ENCODE results near the gene TRIM71.
"Not testable (repeated sequence)": the region's sequence is repeated elsewhere in the genome, so short reads cannot be mapped to it uniquely, and the experiment has no call there.

The TRIM71 gene

GRCh38 chr3:32843510-32844321 is 25.9 kb downstream of the TRIM71 start:
- H3K36me3 ChIP-seq (ENCODE audit: control insufficient read depth in 2 of 2, insufficient read depth in 2 of 2, low read length in 2 of 2): no peaks in the 10 kb centered on the region
- H3K9ac ChIP-seq (ENCODE audit: low read length in 2 of 2): no peak overlapping the region

DNA sequence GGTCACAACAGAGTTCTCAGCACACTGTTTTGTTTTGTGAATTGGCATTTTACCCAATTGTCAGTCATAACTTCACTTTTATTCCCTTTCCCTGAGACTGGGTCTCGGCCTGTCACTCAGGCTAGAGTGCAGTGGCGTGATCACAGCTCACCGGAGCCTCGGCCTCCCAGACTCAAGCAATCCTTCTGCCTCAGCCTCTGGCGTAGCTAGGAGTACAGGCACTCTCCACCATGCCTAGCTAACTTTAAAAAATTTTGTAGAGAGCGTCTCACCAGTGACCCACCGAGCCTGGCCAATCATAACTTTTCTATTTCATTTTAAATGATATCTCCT is 26.5 kb downstream of the TRIM71 start:
- H3K9me3 ChIP-seq (ENCODE audit: control insufficient read depth in 2 of 2, low read length in 2 of 2): no peaks in the 10 kb centered on the region
- no peak overlapping the region for H3K4me3 ChIP-seq (ENCODE audit: low read length in 2 of 2)
- H3K27me3 ChIP-seq (ENCODE audit: control insufficient read depth in 1 of 2, insufficient read depth in 2 of 2, low read length in 2 of 2): no peaks in the 10 kb centered on the region
- no peak overlapping the region for H3K27ac ChIP-seq (ENCODE audit: low read length)
- no peaks in the 10 kb centered on the region for H3K36me3 ChIP-seq (ENCODE audit: control insufficient read depth in 2 of 2, insufficient read depth in 2 of 2, low read length in 2 of 2)
- no peak overlapping the region for H3K9ac ChIP-seq (ENCODE audit: low read length in 2 of 2)
- H3K4me1 ChIP-seq (ENCODE audit: control insufficient read depth, insufficient read depth, low read length): no peaks in the 10 kb centered on the region

More at GRCh38 chr3:32843510-32844321, 25.9 kb downstream of the TRIM71 start:
- H3K27ac ChIP-seq (ENCODE audit: low read length): no peak overlapping the region
- H3K4me1 ChIP-seq (ENCODE audit: control insufficient read depth, insufficient read depth, low read length): no peaks in the 10 kb centered on the region
- no peak overlapping the region for H3K4me3 ChIP-seq (ENCODE audit: low read length in 2 of 2)
- H3K9me3 ChIP-seq (ENCODE audit: control insufficient read depth in 2 of 2, low read length in 2 of 2): no peaks in the 10 kb centered on the region
- no peaks in the 10 kb centered on the region for H3K27me3 ChIP-seq (ENCODE audit: control insufficient read depth in 1 of 2, insufficient read depth in 2 of 2, low read length in 2 of 2)

DNA sequence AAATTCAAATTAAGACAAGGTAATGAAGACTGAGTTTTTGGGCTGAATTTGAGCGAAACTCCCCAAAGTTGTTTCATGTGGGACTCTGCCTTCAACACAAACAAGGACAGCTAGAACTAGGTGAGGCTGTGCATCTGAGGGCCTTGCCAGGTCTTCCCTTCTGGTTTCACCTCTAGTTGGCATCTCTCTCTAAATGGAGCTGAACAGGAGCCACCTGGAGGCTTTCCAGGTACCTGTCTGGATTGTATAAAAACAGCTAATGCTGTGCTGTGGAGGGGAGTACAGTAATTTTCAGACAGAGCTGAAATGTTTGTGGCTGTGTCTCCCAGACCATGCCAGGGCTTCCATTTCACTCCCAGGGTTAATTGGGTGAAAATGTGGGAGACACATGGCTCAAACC is 27.1 kb downstream of the TRIM71 start:
- Histone ChIP-seq H3K36me3 (ENCODE audit: control insufficient read depth in 2 of 2, insufficient read depth in 2 of 2, low read length in 2 of 2) (no peaks in the 10 kb centered on the region), H3K9me3 (ENCODE audit: control insufficient read depth in 2 of 2, low read length in 2 of 2) (no peaks in the 10 kb centered on the region), H3K9ac (ENCODE audit: low read length in 2 of 2) (no peak overlapping the region), H3K27ac (ENCODE audit: low read length) (no peak overlapping the region), H3K4me3 (ENCODE audit: low read length in 2 of 2) (no peak overlapping the region), H3K4me1 (ENCODE audit: control insufficient read depth, insufficient read depth, low read length) (no peaks in the 10 kb centered on the region), H3K27me3 (ENCODE audit: control insufficient read depth in 1 of 2, insufficient read depth in 2 of 2, low read length in 2 of 2) (no peaks in the 10 kb centered on the region)

- H3K9me3 ChIP-seq (ENCODE audit: control insufficient read depth in 2 of 2, low read length in 2 of 2); H3K27ac ChIP-seq (ENCODE audit: low read length); H3K9ac ChIP-seq (ENCODE audit: low read length in 2 of 2); H3K4me1 ChIP-seq (ENCODE audit: control insufficient read depth, insufficient read depth, low read length); H3K36me3 ChIP-seq (ENCODE audit: control insufficient read depth in 2 of 2, insufficient read depth in 2 of 2, low read length in 2 of 2); H3K27me3 ChIP-seq (ENCODE audit: control insufficient read depth in 1 of 2, insufficient read depth in 2 of 2, low read length in 2 of 2); H3K4me3 ChIP-seq (ENCODE audit: low read length in 2 of 2): not testable (repeated sequence)
Measured at GRCh38 chr3:32845546-32845945, 27.7 kb downstream of the TRIM71 start.

DNA sequence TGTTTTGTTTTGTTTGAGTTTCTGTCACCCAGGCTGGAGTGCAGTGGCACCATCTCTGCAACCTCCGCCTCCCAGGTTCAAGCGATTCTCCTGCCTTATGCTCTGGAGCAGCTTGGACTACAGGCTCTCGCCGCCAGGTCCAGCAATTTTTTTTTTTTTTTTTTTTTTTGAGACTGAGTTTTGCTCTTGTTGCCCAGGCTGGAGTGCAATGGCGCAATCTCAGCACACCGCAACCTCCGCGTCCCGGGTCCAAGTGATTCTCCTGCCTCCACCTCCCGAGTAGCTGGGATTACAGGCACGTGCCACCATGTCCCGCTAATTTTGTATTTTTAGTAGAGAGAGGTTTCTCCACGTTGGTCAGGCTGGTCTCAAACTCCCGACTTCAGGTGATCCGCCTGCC is 29.2 kb downstream of the TRIM71 start:
- H3K36me3 ChIP-seq (ENCODE audit: control insufficient read depth in 2 of 2, insufficient read depth in 2 of 2, low read length in 2 of 2); H3K27ac ChIP-seq (ENCODE audit: low read length); H3K4me3 ChIP-seq (ENCODE audit: low read length in 2 of 2); H3K4me1 ChIP-seq (ENCODE audit: control insufficient read depth, insufficient read depth, low read length); H3K9me3 ChIP-seq (ENCODE audit: control insufficient read depth in 2 of 2, low read length in 2 of 2); H3K27me3 ChIP-seq (ENCODE audit: control insufficient read depth in 1 of 2, insufficient read depth in 2 of 2, low read length in 2 of 2); H3K9ac ChIP-seq (ENCODE audit: low read length in 2 of 2): not testable (repeated sequence)

DNA sequence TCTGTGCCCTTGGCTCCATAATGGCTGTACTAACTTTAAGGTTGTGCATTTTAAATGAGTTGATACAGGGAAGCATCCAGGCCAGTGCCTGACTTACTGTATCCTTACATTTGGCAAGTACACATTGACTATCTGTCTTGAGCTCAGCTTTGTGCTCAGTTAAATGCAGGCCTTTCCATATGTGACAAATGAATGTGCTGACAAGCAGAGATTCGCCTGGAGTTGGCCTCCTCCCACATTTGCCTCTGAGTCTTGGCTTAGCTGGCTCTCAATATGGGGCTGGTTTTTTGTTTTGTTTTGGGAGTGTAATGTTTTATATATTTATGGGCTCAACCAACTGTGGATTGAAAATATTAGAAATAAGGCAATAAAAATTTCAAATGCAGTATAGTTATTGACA is 29.7 kb downstream of the TRIM71 start:
- Histone ChIP-seq H3K4me3 (ENCODE audit: low read length in 2 of 2) (no peak overlapping the region), H3K27ac (ENCODE audit: low read length) (no peak overlapping the region), H3K9ac (ENCODE audit: low read length in 2 of 2) (no peak overlapping the region), H3K9me3 (ENCODE audit: control insufficient read depth in 2 of 2, low read length in 2 of 2) (no peaks in the 10 kb centered on the region), H3K27me3 (ENCODE audit: control insufficient read depth in 1 of 2, insufficient read depth in 2 of 2, low read length in 2 of 2) (no peaks in the 10 kb centered on the region), H3K36me3 (ENCODE audit: control insufficient read depth in 2 of 2, insufficient read depth in 2 of 2, low read length in 2 of 2) (no peaks in the 10 kb centered on the region), H3K4me1 (ENCODE audit: control insufficient read depth, insufficient read depth, low read length) (no peaks in the 10 kb centered on the region)

DNA sequence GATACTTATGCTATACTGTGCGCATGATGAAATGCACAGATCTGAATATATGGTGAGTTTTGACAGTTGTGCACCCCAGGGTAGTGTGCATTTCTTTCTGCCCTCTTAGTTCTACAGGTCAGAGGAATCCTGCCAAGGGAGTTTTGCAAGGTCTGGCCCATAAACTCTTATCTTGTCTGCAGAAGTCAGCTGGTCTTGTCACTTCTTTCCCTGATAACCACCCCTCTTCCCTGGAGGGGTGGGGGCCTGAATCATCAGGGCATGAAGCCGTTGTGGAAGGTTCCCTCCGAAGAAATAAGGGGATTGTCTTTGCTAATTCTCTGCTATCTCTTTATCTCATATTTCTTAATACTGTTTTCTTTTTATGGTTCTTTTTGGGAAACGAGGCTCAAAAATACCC is 30.4 kb downstream of the TRIM71 start:
- H3K4me1 ChIP-seq (ENCODE audit: control insufficient read depth, insufficient read depth, low read length): no peaks in the 10 kb centered on the region
- no peak overlapping the region for H3K4me3 ChIP-seq (ENCODE audit: low read length in 2 of 2)
- no peaks in the 10 kb centered on the region for H3K27me3 ChIP-seq (ENCODE audit: control insufficient read depth in 1 of 2, insufficient read depth in 2 of 2, low read length in 2 of 2)
- H3K36me3 ChIP-seq (ENCODE audit: control insufficient read depth in 2 of 2, insufficient read depth in 2 of 2, low read length in 2 of 2): no peaks in the 10 kb centered on the region
- no peak overlapping the region for H3K27ac ChIP-seq (ENCODE audit: low read length)
- no peak overlapping the region for H3K9ac ChIP-seq (ENCODE audit: low read length in 2 of 2)
- no peaks in the 10 kb centered on the region for H3K9me3 ChIP-seq (ENCODE audit: control insufficient read depth in 2 of 2, low read length in 2 of 2)

GRCh38 chr3:32849046-32849445 is 31.2 kb downstream of the TRIM71 start:
- Histone ChIP-seq H3K9me3 (ENCODE audit: control insufficient read depth in 2 of 2, low read length in 2 of 2) (no peaks in the 10 kb centered on the region), H3K9ac (ENCODE audit: low read length in 2 of 2) (no peak overlapping the region), H3K27me3 (ENCODE audit: control insufficient read depth in 1 of 2, insufficient read depth in 2 of 2, low read length in 2 of 2) (no peaks in the 10 kb centered on the region), H3K27ac (ENCODE audit: low read length) (no peak overlapping the region), H3K36me3 (ENCODE audit: control insufficient read depth in 2 of 2, insufficient read depth in 2 of 2, low read length in 2 of 2) (no peaks in the 10 kb centered on the region), H3K4me1 (ENCODE audit: control insufficient read depth, insufficient read depth, low read length) (no peaks in the 10 kb centered on the region), H3K4me3 (ENCODE audit: low read length in 2 of 2) (no peak overlapping the region)

- Histone ChIP-seq H3K9ac (ENCODE audit: low read length in 2 of 2) (no peak overlapping the region), H3K36me3 (ENCODE audit: control insufficient read depth in 2 of 2, insufficient read depth in 2 of 2, low read length in 2 of 2) (no peaks in the 10 kb centered on the region), H3K27ac (ENCODE audit: low read length) (no peak overlapping the region), H3K4me1 (ENCODE audit: control insufficient read depth, insufficient read depth, low read length) (no peaks in the 10 kb centered on the region), H3K4me3 (ENCODE audit: low read length in 2 of 2) (no peak overlapping the region), H3K9me3 (ENCODE audit: control insufficient read depth in 2 of 2, low read length in 2 of 2) (no peaks in the 10 kb centered on the region), H3K27me3 (ENCODE audit: control insufficient read depth in 1 of 2, insufficient read depth in 2 of 2, low read length in 2 of 2) (no peaks in the 10 kb centered on the region)
Measured at GRCh38 chr3:32850226-32850625, 32.4 kb downstream of the TRIM71 start.

GRCh38 chr3:32850636-32851035 is 32.8 kb downstream of the TRIM71 start:
- Histone ChIP-seq H3K9me3 (ENCODE audit: control insufficient read depth in 2 of 2, low read length in 2 of 2) (no peaks in the 10 kb centered on the region), H3K27me3 (ENCODE audit: control insufficient read depth in 1 of 2, insufficient read depth in 2 of 2, low read length in 2 of 2) (no peaks in the 10 kb centered on the region), H3K9ac (ENCODE audit: low read length in 2 of 2) (no peak overlapping the region), H3K27ac (ENCODE audit: low read length) (no peak overlapping the region), H3K4me1 (ENCODE audit: control insufficient read depth, insufficient read depth, low read length) (no peaks in the 10 kb centered on the region), H3K4me3 (ENCODE audit: low read length in 2 of 2) (no peak overlapping the region), H3K36me3 (ENCODE audit: control insufficient read depth in 2 of 2, insufficient read depth in 2 of 2, low read length in 2 of 2) (no peaks in the 10 kb centered on the region)

DNA sequence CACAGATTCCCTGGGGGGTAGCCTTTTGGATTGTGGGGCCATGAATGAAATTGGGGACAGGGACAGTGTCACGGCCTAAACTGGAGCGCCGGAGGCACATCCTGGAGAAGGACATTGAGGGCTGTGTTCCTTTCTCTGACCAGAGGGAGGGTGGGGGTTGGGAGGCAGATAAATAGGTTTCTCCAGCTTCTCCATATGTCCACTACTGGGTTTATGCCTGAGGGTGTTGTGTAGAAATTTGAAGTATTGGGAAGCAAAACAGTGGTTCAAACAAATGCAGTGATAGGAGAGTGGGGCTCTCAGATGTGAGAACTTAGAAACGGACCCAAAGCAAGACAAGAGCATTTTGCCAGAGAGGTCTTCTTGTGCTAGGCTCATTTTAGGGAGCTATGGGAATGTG is 34.3 kb downstream of the TRIM71 start:
- Histone ChIP-seq H3K27me3 (ENCODE audit: control insufficient read depth in 1 of 2, insufficient read depth in 2 of 2, low read length in 2 of 2) (no peaks in the 10 kb centered on the region), H3K36me3 (ENCODE audit: control insufficient read depth in 2 of 2, insufficient read depth in 2 of 2, low read length in 2 of 2) (no peaks in the 10 kb centered on the region), H3K4me1 (ENCODE audit: control insufficient read depth, insufficient read depth, low read length) (no peaks in the 10 kb centered on the region), H3K9ac (ENCODE audit: low read length in 2 of 2) (no peak overlapping the region), H3K9me3 (ENCODE audit: control insufficient read depth in 2 of 2, low read length in 2 of 2) (no peaks in the 10 kb centered on the region), H3K4me3 (ENCODE audit: low read length in 2 of 2) (no peak overlapping the region), H3K27ac (ENCODE audit: low read length) (no peak overlapping the region)

Measured in stomach smooth muscle (tissue), 2 donors.